HG03103 (cell line): ENCODE measurements around the gene ADAM12.
"Not testable (repeated sequence)": the region's sequence is repeated elsewhere in the genome, so short reads cannot be mapped to it uniquely, and the experiment has no call there.

Experiments
- ATAC-seq: cut with Tn5 transposase; IDR thresholded peaks from one replicate; pipeline ENCODE4 v1.9.1; 2021; ENCODE audit warnings: low read depth; ENCODE audit not compliant: unreplicated experiment

ADAM12 gene

DNA sequence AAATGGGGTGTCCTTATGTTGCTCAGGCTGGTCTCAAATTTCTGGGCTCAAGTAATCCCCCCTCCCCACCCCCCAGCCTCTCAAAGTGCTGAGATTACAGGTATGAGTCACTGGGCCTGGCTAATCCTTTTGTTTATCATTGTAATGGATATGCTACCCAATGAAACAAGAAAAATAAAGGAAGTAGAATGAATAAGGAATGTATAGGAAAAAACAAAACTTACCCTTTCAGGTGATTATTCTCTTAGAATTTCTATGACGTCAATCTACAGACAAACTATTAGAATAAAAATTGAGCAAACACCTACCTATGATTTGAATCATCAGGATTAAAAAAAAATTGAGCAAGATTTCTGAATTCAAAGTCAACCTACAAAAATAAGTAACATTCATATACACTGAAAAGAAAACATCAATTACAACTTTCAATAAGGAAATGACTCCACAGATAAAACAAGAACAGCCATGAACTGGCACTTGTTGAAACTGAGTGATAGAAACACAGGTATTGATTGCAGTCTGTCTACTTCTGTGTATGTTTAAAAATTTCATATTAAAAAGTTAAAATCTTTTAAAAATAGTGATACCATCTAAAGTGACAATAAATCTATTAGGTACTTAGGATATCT, 12.2 kb downstream of the ADAM12 start:
- ATAC-seq: no peak

- ATAC-seq: no peak
Observed at GRCh38 chr10:126375299-126375698, 13.0 kb downstream of the ADAM12 start.

- ATAC-seq: no peak
Observed at GRCh38 chr10:126374435-126374834, 13.8 kb downstream of the ADAM12 start.

GRCh38 chr10:126373972-126374371, 14.3 kb downstream of the ADAM12 start:
- ATAC-seq: no peak

GRCh38 chr10:126373147-126373546, 15.1 kb downstream of the ADAM12 start:
- ATAC-seq: no peak

- no peak for ATAC-seq
Observed at GRCh38 chr10:126372396-126372795, 15.9 kb downstream of the ADAM12 start.

- ATAC-seq: no peak
Observed at GRCh38 chr10:126369125-126369710, 19.1 kb downstream of the ADAM12 start.

- no peak for ATAC-seq
Observed at GRCh38 chr10:126357169-126357568, 31.1 kb downstream of the ADAM12 start.

DNA sequence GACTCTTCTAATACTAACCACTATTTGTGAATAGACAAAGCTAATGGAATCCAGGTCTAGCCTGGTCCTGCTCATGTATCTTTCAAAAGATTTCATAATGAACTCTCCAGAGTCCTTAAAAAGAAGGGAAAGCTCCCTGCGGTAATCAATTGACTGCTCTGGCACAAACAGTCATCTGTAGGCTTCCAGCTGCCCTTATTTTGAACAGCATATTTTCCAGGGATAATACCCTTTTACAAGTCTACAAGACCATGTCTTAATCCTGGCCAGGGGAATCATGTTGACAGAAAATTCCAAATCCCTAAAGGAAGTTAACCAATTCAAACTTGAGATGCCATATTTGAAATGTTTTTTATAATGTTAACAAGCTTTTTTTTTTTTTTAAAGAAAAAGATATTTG, 34.6 kb downstream of the ADAM12 start:
- no peak for ATAC-seq

DNA sequence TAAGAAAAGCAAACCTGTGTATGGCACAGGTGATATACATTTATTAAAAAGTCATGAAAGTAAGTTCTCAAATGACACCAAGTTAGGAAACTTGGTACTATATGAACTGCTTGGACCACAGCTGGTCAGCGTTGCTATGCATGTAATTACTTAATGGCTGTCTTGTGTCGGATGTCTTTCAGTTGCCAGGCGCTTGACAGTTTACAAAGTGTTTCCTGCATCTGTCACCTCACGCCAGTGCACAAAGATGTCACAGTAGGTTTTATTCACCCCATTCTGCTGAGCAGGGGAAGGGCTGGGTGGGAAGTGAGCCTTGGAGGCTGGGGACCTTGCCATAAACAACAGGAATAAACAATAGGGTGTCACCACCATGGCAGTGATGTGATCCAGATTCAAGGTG, 35.8 kb downstream of the ADAM12 start:
- ATAC-seq: no peak

GRCh38 chr10:126351021-126351420, 37.3 kb downstream of the ADAM12 start:
- ATAC-seq: no peak

- no peak for ATAC-seq
Observed at GRCh38 chr10:126350216-126350992, 37.9 kb downstream of the ADAM12 start.

GRCh38 chr10:126349676-126350075, 38.6 kb downstream of the ADAM12 start:
- no peak for ATAC-seq

- ATAC-seq: no peak
Observed at GRCh38 chr10:126349101-126349500, 39.2 kb downstream of the ADAM12 start.

GRCh38 chr10:126343496-126343895, 44.8 kb downstream of the ADAM12 start:
- ATAC-seq: not testable (repeated sequence)

DNA sequence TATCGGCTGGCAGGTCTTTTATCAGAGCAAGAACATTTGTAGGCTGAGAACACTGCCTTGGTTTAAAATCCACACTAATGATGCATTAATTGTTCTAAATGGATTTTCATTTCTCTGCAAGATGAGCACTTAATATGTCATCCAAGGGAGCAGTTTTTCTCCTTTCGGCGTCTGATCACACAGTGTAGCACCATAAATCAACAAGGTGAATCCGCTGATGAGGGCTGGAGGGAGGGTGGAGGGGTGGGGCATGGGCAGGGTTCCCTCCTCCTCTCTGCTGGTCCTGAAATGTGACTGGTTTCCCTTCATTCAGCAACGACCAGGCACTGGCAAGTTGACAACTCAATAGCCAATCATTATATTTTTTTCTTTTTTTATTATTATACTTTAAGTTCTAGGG, 45.6 kb downstream of the ADAM12 start:
- ATAC-seq: no peak

DNA sequence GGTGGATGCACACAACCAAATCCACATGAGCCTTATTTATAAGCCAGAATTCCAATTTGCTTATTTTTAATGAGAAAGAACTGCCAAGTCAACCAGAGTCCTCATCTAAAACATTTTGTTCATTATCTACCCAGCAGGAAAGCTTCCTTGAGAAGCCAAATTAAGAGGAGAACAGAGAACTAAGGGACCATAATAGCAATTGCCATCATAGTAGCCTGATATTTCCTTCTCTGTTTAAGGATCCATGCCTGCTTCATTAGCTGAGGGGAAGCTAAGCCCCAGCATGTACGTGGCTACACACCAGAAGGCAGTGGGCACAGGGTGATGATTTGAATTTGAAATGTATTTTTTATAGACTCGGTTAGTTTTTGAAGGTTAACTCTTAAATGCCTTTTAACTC, 46.8 kb downstream of the ADAM12 start:
- ATAC-seq: no peak

GRCh38 chr10:126337251-126337810, 50.9 kb downstream of the ADAM12 start:
- no peak for ATAC-seq

GRCh38 chr10:126336801-126337200, 51.5 kb downstream of the ADAM12 start:
- no peak for ATAC-seq

DNA sequence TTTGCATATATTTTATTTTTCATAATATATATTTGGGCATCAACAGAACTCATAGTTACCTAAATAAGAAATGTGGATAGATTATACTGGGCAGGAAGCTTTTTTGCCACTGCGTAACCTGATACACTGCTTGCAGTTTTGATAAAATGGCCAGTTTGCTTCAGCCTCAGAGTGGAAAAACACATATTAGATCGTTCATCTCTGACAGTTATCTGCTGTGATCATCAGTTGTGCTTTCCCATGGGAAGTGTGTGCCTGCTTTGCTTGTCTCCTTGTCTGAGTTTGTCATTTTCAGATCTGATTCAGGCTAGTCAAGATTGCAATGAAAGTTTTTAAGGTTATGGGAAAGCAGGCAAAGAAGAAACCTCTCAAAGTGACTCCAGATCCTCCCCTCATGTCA, 54.0 kb downstream of the ADAM12 start:
- ATAC-seq: no peak

DNA sequence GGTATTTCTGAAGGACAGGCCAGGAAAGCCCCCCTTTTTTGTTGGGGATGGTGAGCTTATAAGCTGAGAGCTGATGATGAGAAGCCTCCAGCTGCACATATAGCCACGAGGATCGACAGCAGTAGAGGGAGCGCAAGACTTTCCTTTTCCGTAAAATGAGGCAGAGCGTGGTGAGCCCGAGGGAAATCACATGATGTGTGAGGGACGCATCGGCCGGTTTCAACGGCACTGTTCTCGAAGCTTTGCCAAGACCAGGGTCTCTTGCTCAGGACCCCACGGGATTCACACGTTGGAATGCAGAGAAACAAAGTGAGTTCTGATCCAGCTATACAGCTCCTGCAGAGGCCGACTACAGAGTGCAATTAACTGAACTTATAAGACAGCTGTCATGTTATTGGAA, 55.7 kb downstream of the ADAM12 start:
- ATAC-seq: no peak

DNA sequence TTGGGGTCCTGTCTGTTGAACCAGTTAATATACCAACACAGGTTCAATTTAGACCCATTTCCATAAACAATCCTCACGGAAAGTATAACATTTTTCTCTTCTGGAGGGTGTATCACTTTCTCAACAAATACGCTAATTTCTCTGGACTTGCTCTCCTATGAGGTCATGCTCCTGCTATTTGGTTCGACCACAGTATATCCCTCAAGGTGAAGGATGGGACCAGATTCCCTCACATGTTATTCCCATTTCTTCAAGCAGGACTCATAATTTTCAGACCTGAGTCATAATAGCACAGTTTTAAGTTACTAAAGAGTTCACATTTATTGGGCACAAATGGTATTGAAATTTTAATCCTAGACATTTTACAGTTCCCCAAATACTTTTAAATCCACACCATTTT, 57.2 kb downstream of the ADAM12 start:
- ATAC-seq: no peak
